BJ (cell line): Measurements from ENCODE around the gene FLRT2. TPM values are rescaled to one million over a fixed set of nuclear protein-coding genes. Genes with fewer than 3 reads are reported as not detected.

ENCODE experiments used
- CTCF ChIA-PET: fragments of 350-600 bp; formaldehyde crosslinking; extraction: SDS; loops from one replicate; lab custom pipeline; 2021; ENCODE audit warnings: antibody characterized with exemption, inconsistent platforms; lab: Yijun Ruan, JAX
- POLR2A ChIA-PET: fragments of 300-600 bp; sonication (Branson Sonifier 250); formaldehyde crosslinking; extraction: SDS; loops from one replicate; lab custom pipeline; 2021; ENCODE audit warnings: antibody characterized with exemption; lab: Charles Lee
- DNase-seq: peaks from one replicate; pipeline ENCODE4 v3.0.0-alpha.2; 2011; ENCODE audit warnings: low read depth
- H3K27me3 ChIP-seq: 2 replicates; pipeline ENCODE4 v1.6.0; 2011; ENCODE audit warnings: low read length; ENCODE audit not compliant: control insufficient read depth, insufficient read depth
- H3K36me3 ChIP-seq: 2 replicates; pipeline ENCODE4 v1.5.1; 2011; ENCODE audit warnings: low read length; ENCODE audit not compliant: control insufficient read depth, insufficient read depth
- H3K4me3 ChIP-seq: 2 replicates; pipeline ENCODE4 v1.5.1; 2011; ENCODE audit warnings: low read depth, mild to moderate bottlenecking, control low read depth, low read length
- polyA plus RNA-seq: library from polyadenylated mRNA; depleted of rRNA; stranded (reverse); fragments of >200 nt; gene quantifications from 2 replicates; pipeline ENCODE4 v1.2.3, GENCODE V29; 2011
- TF ChIP-seq, protein P1 (sequence below): IDR thresholded peaks from 2 replicates; pipeline ENCODE4 v1.5.1; 2011; ENCODE audit warnings: low read depth, mild to moderate bottlenecking, control low read depth, inconsistent platforms, low read length, moderate library complexity; ENCODE audit not compliant: insufficient read depth

The FLRT2 gene
- polyA plus RNA-seq, 1 experiment: 16.7 TPM

DNA sequence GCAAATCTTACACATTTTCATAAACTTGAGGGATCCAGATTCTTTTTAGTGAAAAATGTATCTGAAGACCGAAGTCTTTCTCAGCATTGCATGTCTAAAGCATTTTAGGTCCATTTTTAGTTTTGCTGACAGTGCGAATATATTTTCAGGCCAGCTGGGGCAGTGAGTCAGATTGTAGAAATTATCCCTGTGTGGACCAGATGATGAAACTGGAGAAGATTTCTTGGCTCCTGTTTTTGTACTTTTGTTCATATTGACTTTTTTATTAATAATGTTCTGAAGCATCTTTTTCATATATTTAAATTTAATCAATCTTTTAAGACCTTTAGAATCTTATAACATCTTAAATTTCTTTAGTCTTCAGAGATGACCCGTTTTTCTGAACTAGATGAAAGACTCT, 173.1 kb downstream of the FLRT2 start:
- no peak for DNase-seq
- H3K27me3 ChIP-seq: no peaks in the 10 kb centered on the region
- H3K36me3 ChIP-seq: no peaks in the 10 kb centered on the region
- H3K4me3 ChIP-seq: no peak overlapping the region
- POLR2A ChIA-PET: no interaction called here
- CTCF ChIA-PET: no interaction called here
- TF ChIP-seq, protein P1, sequence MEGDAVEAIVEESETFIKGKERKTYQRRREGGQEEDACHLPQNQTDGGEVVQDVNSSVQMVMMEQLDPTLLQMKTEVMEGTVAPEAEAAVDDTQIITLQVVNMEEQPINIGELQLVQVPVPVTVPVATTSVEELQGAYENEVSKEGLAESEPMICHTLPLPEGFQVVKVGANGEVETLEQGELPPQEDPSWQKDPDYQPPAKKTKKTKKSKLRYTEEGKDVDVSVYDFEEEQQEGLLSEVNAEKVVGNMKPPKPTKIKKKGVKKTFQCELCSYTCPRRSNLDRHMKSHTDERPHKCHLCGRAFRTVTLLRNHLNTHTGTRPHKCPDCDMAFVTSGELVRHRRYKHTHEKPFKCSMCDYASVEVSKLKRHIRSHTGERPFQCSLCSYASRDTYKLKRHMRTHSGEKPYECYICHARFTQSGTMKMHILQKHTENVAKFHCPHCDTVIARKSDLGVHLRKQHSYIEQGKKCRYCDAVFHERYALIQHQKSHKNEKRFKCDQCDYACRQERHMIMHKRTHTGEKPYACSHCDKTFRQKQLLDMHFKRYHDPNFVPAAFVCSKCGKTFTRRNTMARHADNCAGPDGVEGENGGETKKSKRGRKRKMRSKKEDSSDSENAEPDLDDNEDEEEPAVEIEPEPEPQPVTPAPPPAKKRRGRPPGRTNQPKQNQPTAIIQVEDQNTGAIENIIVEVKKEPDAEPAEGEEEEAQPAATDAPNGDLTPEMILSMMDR: no peak
